Measurements from ENCODE around the gene TSPAN19.
"Not testable (repeated sequence)": the region's sequence is repeated elsewhere in the genome, so short reads cannot be mapped to it uniquely, and the experiment has no call there.

TSPAN19 gene

DNA sequence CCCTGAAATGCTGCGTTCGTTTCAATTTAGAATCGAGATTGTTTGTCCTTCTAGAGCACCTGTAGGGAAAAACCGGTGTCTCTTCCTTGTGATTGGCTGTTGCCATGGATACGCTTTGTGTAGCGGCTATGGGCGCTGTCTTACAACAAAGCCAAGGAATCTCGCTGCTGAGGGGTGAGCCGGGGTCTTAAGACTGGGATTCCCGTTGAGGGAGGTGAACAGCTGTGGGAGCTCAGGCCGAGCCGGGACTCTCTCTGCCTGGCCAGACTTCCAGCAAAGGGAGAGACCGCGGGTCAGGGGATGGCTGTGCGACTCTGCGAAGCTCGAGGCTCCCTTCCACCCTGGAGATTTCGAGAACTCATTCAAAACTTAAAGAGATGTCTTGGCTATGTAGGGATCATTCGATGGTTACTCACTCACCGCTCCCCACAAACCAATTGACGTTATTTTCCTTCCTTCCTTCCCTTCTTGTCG lies at the start of gene TSPAN19, which contains the start of gene LRRIQ1:
Gene TSPAN19 (minus strand): TSS at position 44 of the 474 bp plus-strand sequence. CDS start 6,331 bp downstream, outside the sequence.
Gene LRRIQ1 (plus strand): TSS at position 118 of the 474 bp plus-strand sequence. CDS start 1,826 bp downstream, outside the sequence.
- DNase-seq (ENCODE audit: low read depth, low spot score): peak; percentile 92

DNA sequence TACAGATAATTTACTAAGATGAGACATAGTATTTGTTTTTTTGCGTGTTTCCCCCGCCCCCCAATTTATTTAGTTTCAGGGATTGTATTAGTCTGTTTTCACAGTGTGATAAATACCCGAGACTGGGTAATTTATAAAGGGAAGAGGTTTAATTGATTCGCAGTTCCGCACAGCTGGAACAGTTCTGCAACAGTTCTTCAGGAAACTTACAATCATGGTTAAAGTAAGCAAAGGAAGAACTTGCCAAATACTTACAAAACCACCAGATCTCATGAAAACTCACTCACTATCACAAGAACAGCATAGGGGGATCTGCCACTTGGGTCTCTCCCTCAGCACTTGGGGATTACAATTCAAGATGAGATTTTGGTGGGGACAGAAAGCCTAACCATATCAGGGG lies 49.0 kb upstream of the TSPAN19 start:
- no peak for DNase-seq (ENCODE audit: low read depth, low spot score)

- peak; percentile 92 for DNase-seq (ENCODE audit: low read depth, low spot score)
Measured at GRCh38 chr12:85076688-85077430, 40.8 kb upstream of the TSPAN19 start.

DNA sequence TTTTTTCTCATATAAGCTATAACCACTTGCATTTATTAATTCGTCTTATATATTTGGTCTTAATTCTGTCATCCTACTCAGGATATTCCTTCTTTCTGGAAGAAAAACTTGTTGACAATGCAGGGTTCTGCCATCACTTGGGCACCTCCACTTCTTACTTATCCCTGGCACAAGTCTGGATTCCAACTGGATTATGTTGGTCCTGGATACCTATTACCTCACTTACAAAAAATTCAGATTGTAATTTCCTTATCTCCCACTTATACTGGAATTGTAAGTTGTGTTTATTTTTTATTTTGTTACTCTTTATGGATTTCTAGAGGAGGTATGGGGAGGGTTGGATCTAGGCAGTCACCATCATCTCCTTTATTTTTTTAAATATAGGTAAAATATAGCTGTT lies 36.7 kb upstream of the TSPAN19 start:
- peak; percentile 18 for DNase-seq (ENCODE audit: low read depth, low spot score)

DNA sequence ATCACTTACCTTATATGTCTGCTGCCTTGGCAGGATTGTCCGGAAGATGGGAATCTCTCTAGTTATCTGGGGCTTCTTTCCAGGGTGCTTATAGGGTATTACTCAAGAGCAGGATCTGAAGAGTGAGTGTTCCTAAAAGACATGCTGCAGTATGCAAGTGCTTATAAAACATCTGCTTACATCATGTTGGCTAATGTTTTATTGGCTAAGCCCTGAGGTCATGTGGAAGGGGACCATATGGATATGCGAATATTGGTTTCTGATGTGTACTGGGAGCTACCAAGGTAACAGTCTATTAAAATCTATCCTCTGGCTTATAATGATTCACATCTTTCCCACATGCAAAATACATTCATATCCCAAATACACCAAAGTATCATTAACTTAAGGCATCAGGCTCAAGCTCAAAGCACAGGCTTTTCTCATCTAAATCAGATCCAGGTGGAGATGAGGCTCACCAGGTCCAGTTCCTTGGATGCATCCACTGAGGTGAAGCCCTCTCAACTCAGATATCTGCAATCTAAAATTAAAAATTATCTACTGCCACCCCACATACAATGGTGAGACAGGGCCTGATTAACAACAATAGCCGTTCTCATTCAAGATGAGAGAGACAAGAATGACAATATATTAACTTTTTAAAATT lies 29.9 kb upstream of the TSPAN19 start:
- DNase-seq (ENCODE audit: low read depth, low spot score): no peak

DNA sequence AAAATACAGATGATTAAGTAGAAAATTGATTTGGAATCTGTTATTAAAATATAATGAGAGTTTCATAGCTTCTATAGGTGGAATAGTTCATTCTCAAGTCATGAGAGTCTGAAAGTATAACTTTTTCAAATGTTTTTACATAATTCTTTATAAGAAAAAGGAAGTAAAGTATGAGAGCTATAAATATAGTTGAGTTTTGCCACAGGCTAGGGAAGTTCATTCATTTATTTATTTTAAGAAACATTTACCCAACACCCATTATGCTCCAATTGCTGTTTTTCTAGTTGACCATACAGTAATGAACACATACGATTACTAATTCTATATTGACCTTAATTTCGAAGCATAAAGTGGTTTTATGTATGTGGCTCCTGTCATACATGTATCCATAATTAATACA lies 24.8 kb upstream of the TSPAN19 start:
- DNase-seq (ENCODE audit: low read depth, low spot score): no peak

DNA sequence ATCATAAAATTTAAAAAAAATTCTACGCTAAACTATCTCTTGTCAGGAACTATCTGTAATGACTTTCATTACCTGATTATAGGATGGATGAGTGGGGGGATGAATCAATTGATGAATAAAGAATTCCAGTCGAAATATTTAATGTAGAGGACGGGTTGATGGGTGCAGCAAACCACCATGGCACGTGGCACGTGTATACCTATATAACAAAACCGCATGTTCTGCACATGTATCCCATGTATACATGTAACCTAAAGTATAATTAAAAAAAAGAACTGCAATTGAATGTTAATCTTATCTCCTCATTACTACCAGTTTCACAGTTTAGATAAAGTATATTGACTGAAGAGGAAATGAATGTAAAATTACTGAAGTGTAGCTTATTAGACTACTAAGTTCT lies 23.5 kb upstream of the TSPAN19 start:
- no peak for DNase-seq (ENCODE audit: low read depth, low spot score)

DNA sequence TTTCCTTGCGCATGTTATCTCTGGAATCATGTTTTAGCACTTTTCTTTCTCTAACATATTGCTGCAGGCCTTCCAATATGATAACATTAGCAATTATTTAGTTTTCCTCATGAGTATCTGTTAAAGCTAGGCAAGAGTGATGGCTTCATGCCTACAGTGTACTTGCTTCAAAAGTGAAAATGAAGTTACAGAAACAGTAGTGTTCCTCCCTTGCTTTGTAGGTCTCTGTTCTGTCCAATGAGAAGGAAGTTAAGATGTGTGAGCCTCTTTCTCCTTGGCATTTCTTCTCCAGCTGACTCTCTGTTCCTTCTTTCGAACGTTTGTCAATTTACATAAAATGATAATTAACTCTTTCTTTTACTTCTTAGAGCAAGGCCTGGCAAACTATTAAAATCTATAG lies 22.3 kb upstream of the TSPAN19 start:
- no peak for DNase-seq (ENCODE audit: low read depth, low spot score)

DNA sequence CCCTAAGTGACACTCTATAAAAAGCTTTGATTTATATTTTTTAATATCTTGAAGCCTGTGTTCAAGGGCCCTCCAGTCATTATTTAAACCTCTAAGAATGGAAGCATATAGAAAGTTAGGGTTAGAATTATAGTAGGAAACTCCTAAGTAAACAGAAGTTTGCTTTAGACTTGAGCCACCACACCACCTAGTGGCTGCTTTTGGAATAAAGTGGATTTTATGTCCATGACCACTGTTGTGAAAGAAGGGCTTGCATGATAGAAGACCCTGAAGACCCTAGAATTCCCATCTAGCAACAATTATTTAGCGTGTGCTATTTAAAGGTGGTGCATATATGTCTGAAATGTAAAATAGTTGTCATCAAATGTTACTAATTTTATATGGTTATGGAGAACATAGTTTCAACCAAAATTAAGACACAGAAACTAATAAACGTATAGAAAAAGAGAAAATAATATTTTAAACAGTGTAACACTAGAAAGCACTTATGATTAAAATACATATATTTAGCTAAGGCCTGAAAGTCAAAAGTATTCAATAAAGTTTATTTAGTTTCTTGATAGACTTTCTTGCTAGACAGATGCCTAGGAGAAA lies 21.4 kb upstream of the TSPAN19 start:
- DNase-seq (ENCODE audit: low read depth, low spot score): peak; percentile 64

DNA sequence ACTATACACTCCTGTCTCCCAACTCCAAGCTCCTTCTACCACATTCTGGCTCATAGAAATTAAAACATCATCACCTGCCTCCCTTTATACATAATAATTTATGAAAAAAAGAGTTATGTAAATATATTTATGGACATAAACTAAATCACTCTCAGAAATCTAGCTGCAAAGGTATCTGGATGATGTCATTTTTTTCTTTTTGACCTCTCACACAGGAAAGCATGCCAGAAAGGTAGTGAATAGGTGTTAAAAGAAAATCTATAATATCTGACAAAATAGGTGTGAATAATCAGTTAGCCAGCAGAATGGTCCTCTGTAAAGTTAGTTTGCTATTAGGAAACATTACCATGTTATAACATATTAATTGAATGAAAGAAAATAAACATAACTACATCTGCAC lies 7.8 kb upstream of the TSPAN19 start:
- DNase-seq (ENCODE audit: low read depth, low spot score): no peak

DNA sequence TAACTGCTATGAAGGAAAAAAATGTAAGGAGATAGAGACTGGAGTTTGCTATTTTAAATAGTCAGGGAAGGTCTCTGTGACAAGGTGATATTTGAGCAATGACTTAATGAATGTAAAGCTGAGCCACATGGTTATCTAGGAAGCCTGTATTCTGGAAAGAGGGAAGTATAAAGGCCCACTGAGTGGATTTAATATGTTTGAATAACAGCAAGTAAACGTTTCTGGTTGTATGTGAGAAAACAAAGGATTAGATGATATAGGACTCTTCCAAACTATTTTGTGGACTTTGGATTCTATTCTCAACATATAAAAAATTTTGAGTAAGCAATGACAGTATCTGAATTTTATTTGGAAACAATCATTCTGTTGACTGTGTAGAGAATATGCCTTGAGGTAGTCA lies 5.3 kb upstream of the TSPAN19 start:
- DNase-seq (ENCODE audit: low read depth, low spot score): no peak

GRCh38 chr12:85036733-85037132 lies 656 bp upstream of the TSPAN19 start:
- DNase-seq (ENCODE audit: low read depth, low spot score): no peak

- peak; percentile 20 for DNase-seq (ENCODE audit: low read depth, low spot score)
Measured at GRCh38 chr12:85029456-85029855, 6.6 kb downstream of the TSPAN19 start.

DNA sequence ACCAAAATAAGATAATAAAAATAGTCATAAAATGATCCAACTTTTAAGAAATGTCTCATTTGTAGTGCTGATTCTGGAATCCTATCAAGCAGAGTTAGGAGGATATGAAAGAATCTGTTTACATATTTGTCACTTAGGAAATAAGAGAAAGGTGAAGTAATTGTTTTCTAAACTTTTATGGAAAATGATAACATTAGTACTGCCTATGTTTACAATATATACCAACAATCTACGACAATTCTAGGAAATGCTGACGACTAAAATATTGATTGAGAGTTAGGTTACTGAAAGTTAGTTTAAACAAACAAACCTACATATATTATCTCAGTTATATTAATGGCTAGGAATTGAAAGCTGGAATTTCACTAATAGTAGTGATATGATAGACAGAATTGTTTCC lies 18.0 kb downstream of the TSPAN19 start:
- no peak for DNase-seq (ENCODE audit: low read depth, low spot score)

GRCh38 chr12:85017618-85018017 lies 18.5 kb downstream of the TSPAN19 start:
- no peak for DNase-seq (ENCODE audit: low read depth, low spot score)

- no peak for DNase-seq (ENCODE audit: low read depth, low spot score)
Measured at GRCh38 chr12:85017133-85017532, 18.9 kb downstream of the TSPAN19 start.

DNA sequence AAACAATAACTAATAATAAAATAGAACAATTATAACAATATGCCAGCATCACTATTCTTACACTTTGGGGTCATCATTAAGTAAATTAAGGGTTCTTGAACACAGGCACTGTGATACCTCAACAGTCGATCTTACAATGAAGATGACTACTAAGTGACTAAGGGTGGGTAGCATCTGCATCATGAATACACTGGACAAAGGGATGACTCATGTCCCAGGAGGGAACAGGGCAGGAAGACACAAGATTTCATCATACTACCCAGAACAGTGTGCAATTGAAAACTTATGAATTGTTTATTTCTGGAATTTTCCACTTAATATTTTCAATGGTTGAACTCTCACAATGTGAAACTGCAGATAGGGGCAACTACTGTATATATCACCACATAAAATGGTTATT lies 19.7 kb downstream of the TSPAN19 start:
- peak; percentile 32 for DNase-seq (ENCODE audit: low read depth, low spot score)

DNA sequence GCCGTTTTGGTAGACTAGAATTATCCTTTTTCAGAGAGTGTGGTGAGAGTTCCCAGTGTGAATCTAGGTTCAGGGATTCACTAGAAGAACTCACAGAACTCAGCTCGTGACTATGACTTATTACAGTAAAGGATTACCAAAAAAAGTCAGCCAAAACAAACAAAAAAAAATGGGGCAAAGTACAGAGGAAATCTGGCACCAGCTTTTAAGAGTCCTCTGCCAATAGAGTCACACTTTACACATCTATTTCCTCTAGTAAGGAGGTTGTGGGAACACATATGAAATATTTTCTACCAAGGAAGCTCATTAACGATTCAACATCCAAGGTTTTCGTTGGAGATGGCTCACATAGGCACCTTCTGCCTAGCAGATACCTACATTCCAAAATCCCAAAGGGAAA lies 28.2 kb downstream of the TSPAN19 start:
- no peak for DNase-seq (ENCODE audit: low read depth, low spot score)

- no peak for DNase-seq (ENCODE audit: low read depth, low spot score)
Measured at GRCh38 chr12:85006206-85006605, 29.9 kb downstream of the TSPAN19 start.

GRCh38 chr12:85005615-85006014 lies 30.5 kb downstream of the TSPAN19 start:
- no peak for DNase-seq (ENCODE audit: low read depth, low spot score)

DNA sequence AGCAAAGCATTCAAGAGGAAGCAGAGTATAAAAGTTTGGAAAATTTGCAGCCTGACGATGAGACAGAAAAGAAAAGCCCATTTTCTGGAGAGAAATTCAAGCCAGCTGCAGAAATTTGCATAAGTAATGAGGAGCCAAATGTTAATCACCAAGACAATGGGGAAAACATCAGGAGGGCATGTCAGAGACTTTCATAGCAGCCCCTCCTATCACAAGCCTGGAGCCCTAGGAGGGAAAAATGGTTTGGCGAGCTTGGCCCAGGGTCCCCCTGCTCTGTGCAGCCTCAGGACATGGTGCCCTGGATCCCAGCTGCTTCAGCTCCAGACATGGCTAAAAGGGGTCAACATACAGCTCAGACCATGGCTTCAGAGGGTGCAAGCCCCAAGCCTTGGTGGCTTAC lies 31.0 kb downstream of the TSPAN19 start:
- not testable (repeated sequence) for DNase-seq (ENCODE audit: low read depth, low spot score)

DNA sequence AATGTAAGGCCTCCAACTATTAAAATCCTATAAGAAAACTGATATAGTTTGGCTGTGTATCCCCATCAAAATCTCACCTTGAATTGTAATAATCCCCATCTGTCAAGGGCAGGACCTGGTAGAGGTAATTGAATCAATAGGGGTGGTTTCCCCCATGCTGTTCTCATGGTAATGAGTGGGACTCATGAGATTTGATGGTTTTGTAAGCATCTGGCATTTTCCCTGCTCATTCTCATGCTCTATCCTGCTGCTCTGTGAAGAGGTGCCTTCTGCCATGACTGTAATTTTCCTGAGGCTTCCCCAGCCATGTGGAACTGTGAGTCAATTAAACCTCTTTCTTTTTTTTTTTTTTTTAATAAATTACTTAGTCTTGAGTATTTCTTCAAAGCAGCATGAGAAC lies 31.9 kb downstream of the TSPAN19 start:
- DNase-seq (ENCODE audit: low read depth, low spot score): no peak
